ENCODE results near the gene PKN2.

PKN2 gene

GRCh38 chr1:88883156-88883555 is 199.1 kb downstream of the PKN2 start:
- no peak overlapping the region for H3K4me3 ChIP-seq (ENCODE audit: low read length)
- TF ChIP-seq ZNF274 (IDR thresholded peaks at IDR 0.05; ENCODE audit: low read depth, low read length) = no peak

Data from GM08714 (cell line).